Uterus (tissue), 2 donors: ENCODE measurements around the gene ZNF48.
A peak's percentile ranks its signal among the peaks of the same experiment; 100 is the strongest.

Experiments
- CTCF ChIP-seq, 4 experiments: fragments of 200-600 bp in 2 of 4; fragments of 450-650 bp in 2 of 4; sonication (generic) in 2 of 4; IDR thresholded peaks; one replicate each; pipeline ENCODE4 v1.5.1; 2016 to 2019; ENCODE audit warnings: antibody characterized with exemption in 4 of 4, mild to moderate bottlenecking in 2 of 4, moderate library complexity in 1 of 4
- POLR2A ChIP-seq, 2 donors: fragments of 450-650 bp; IDR thresholded peaks; one replicate each; pipeline ENCODE4 v1.6.1; 2016; ENCODE audit warnings: antibody characterized with exemption in 2 of 2, mild to moderate bottlenecking in 1 of 2, moderate library complexity in 1 of 2

- peak; percentile 90 to 95 (median 92) for TF ChIP-seq CTCF (IDR thresholded peaks at IDR 0.05)
- no peak for TF ChIP-seq POLR2A (IDR thresholded peaks at IDR 0.05)
Measured at GRCh38 chr16:30409125-30410060, 14.2 kb downstream of the ZNF48 start.
